SK-N-SH (cell line): ENCODE results near the gene SMIM1. TPM values are rescaled to one million over a fixed set of nuclear protein-coding genes. Genes with fewer than 3 reads are reported as not detected.

Experiments
- CTCF ChIA-PET: fragments of 300-600, 350-600 bp; formaldehyde crosslinking; extraction: SDS; loops from one replicate; lab custom pipeline; 2021; lab: Yijun Ruan, JAX
- POLR2A ChIA-PET: fragments of 350-600 bp; sonication (Branson Sonifier 250); formaldehyde crosslinking; extraction: SDS; loops from one replicate; lab custom pipeline; 2020; ENCODE audit warnings: antibody characterized with exemption, inconsistent platforms; lab: Yijun Ruan, JAX
- DNase-seq: peaks from one replicate; pipeline ENCODE4 v3.0.0; 2012
- H2AFZ ChIP-seq: fragments of 200-600 bp; sonication (generic); 2 replicates; pipeline ENCODE4 v1.8.1; 2016; ENCODE audit warnings: antibody characterized with exemption, mild to moderate bottlenecking, low read depth
- H3F3A ChIP-seq: fragments of 200-600 bp; sonication (generic); replicated peaks from 2 replicates; pipeline ENCODE3; 2016; ENCODE audit warnings: antibody characterized with exemption, mild to moderate bottlenecking; ENCODE audit not compliant: insufficient read depth
- H3K27ac ChIP-seq, 2 experiments: fragments of 200-500 bp in 1 of 2; fragments of 200-600 bp in 1 of 2; sonication (Bioruptor generic) in 1 of 2; sonication (generic), shearing (Covaris generic) in 1 of 2; 2 replicates each; pipeline versions ENCODE4 v1.5.1 to v1.6.1; 2014 to 2016; ENCODE audit warnings: low read depth in 2 of 2, inconsistent platforms in 1 of 2, low read length in 1 of 2, mild to moderate bottlenecking in 1 of 2, mixed read lengths in 1 of 2
- H3K27me3 ChIP-seq: fragments of 200-600 bp; sonication (generic), shearing (Covaris generic); 2 replicates; pipeline ENCODE4 v1.6.1; 2016; ENCODE audit warnings: mixed run types; ENCODE audit not compliant: insufficient read depth
- H3K36me3 ChIP-seq, 2 experiments: fragments of 200-500 bp in 1 of 2; fragments of 200-600 bp in 1 of 2; sonication (Bioruptor generic) in 1 of 2; sonication (generic) in 1 of 2; replicated peaks in 1 of 2; 2 replicates each; pipeline versions ENCODE3 to v1.5.1; 2014 to 2016; ENCODE audit warnings: low read length in 1 of 2, mild to moderate bottlenecking in 1 of 2; ENCODE audit not compliant: insufficient read depth in 2 of 2, control insufficient read depth in 1 of 2
- H3K4me1 ChIP-seq, 2 experiments: fragments of 200-500 bp in 1 of 2; fragments of 200-600 bp in 1 of 2; sonication (Bioruptor generic) in 1 of 2; sonication (generic), shearing (Covaris generic) in 1 of 2; 2 replicates each; pipeline versions ENCODE4 v1.5.1 to v1.6.1; 2014 to 2016; ENCODE audit warnings: low read depth in 1 of 2, low read length in 1 of 2, mixed run types in 1 of 2; ENCODE audit not compliant: insufficient read depth in 2 of 2, control insufficient read depth in 1 of 2
- H3K4me2 ChIP-seq: fragments of 200-600 bp; sonication (generic), shearing (Covaris generic); 2 replicates; pipeline ENCODE4 v1.6.1; 2017; ENCODE audit warnings: mixed run types
- H3K4me3 ChIP-seq, 2 experiments: fragments of 200-500 bp in 1 of 2; fragments of 200-600 bp in 1 of 2; sonication (Bioruptor generic) in 1 of 2; sonication (generic), shearing (Covaris generic) in 1 of 2; 2 replicates each; pipeline versions ENCODE4 v1.5.1 to v1.8.1; 2014 to 2016; ENCODE audit warnings: low read depth in 2 of 2, inconsistent platforms in 1 of 2, low read length in 1 of 2, mild to moderate bottlenecking in 1 of 2, mixed read lengths in 1 of 2, moderate library complexity in 1 of 2
- H3K79me2 ChIP-seq: fragments of 200-600 bp; sonication (generic); 2 replicates; pipeline ENCODE4 v1.8.1; 2017; ENCODE audit warnings: mild to moderate bottlenecking; ENCODE audit not compliant: insufficient read depth
- H3K9ac ChIP-seq: fragments of 200-600 bp; sonication (generic); 2 replicates; pipeline ENCODE4 v1.6.1; 2017; ENCODE audit warnings: mixed run types
- H3K9me2 ChIP-seq: fragments of 200-600 bp; sonication (generic); 2 replicates; pipeline ENCODE4 v1.6.1; 2017; ENCODE audit warnings: mixed run types
- H3K9me3 ChIP-seq: fragments of 200-600 bp; sonication (generic); 2 replicates; pipeline ENCODE4 v1.6.1; 2017; ENCODE audit warnings: mixed run types, mild to moderate bottlenecking, moderate library complexity
- H4K20me1 ChIP-seq: fragments of 200-600 bp; sonication (generic); 2 replicates; pipeline ENCODE4 v1.6.1; 2017; ENCODE audit warnings: mild to moderate bottlenecking, mixed run types; ENCODE audit not compliant: insufficient read depth
- EZH2phosphoT487 ChIP-seq: fragments of 200-600 bp; sonication (generic); IDR thresholded peaks from 2 replicates; pipeline ENCODE4 v1.6.1; 2017; ENCODE audit warnings: low read depth, mixed run types, mild to moderate bottlenecking, antibody characterized with exemption, moderate library complexity, borderline replicate concordance
- FOXJ3 ChIP-seq: sonication (generic); formaldehyde crosslinking; IDR thresholded peaks from 2 replicates; pipeline ENCODE4 v1.5.1; 2020; ENCODE audit warnings: mild to moderate bottlenecking, missing genetic modification reagents
- FOXM1 ChIP-seq: IDR thresholded peaks from 2 replicates; pipeline ENCODE4 v1.4.0; 2012; ENCODE audit warnings: low read depth, mild to moderate bottlenecking
- GABPA ChIP-seq: IDR thresholded peaks from 2 replicates; pipeline ENCODE4 v1.4.0; 2012; ENCODE audit warnings: low read depth, mild to moderate bottlenecking
- IRF3 ChIP-seq: fragments of 150-350 bp; IDR thresholded peaks from 2 replicates; pipeline ENCODE4 v1.6.1; 2016; ENCODE audit warnings: mild to moderate bottlenecking, low read depth, low read length
- JUND ChIP-seq: IDR thresholded peaks from 2 replicates; pipeline ENCODE4 v1.4.0; 2012
- MAX ChIP-seq: IDR thresholded peaks from 2 replicates; pipeline ENCODE4 v1.4.0; 2012; ENCODE audit warnings: low read depth
- MXI1 ChIP-seq: IDR thresholded peaks from 2 replicates; pipeline ENCODE4 v1.6.1; 2012; ENCODE audit warnings: mild to moderate bottlenecking, low read depth, low read length, improper control_type of control experiment
- NFIC ChIP-seq: IDR thresholded peaks from 2 replicates; pipeline ENCODE4 v1.4.0; 2012; ENCODE audit warnings: borderline replicate concordance
- NRF1 ChIP-seq: IDR thresholded peaks from 2 replicates; pipeline ENCODE4 v1.6.1; 2012; ENCODE audit warnings: low read depth, mild to moderate bottlenecking, low read length
- POLR2AphosphoS5 ChIP-seq: IDR thresholded peaks from 2 replicates; pipeline ENCODE4 v1.6.1; 2012; ENCODE audit warnings: low read depth, low read length
- REST ChIP-seq: IDR thresholded peaks from 2 replicates; pipeline ENCODE4 v1.6.1; 2012; ENCODE audit warnings: mild to moderate bottlenecking, low read depth, low read length, moderate library complexity
- RXRA ChIP-seq: IDR thresholded peaks from 2 replicates; pipeline ENCODE4 v1.4.0; 2012; ENCODE audit warnings: low read depth, mild to moderate bottlenecking, borderline replicate concordance
- SIN3A ChIP-seq: IDR thresholded peaks from 2 replicates; pipeline ENCODE4 v1.6.1; 2012; ENCODE audit warnings: low read depth, mild to moderate bottlenecking, low read length, moderate library complexity, borderline replicate concordance
- TCF12 ChIP-seq: IDR thresholded peaks from 2 replicates; pipeline ENCODE4 v1.4.0; 2012
- WGBS: methylation state at CpG from one replicate; pipeline ENCODE4 v1.1.6; 2017; ENCODE audit warnings: low lambda C conversion rate; 5-methylcytosine and 5-hydroxymethylcytosine counted together
- polyA plus RNA-seq, 3 experiments: library from polyadenylated mRNA; depleted of rRNA; stranded (reverse); fragments of >200 nt; gene quantifications; 2 replicates each; pipeline ENCODE4 v1.2.3, GENCODE V29; 2012

SMIM1 gene
- polyA plus RNA-seq, 1 of the 3 experiments (the other 2 are of a cell fraction): 6.1 TPM

GRCh38 chr1:3789421-3790300 lies 17.1 kb downstream of the SMIM1 start:
- DNase-seq: no peak
- Histone ChIP-seq H3K4me1 (peaks cover 0 to 7% of the 10 kb centered on the region in 2 experiments; a peak in 1 of 4 replicates), H3K9ac (no peak overlapping the region), H3K79me2 (peaks cover 75% of the 10 kb centered on the region), H3K27me3 (no peaks in the 10 kb centered on the region), H3K36me3 (peaks cover 4 to 32% of the 10 kb centered on the region in 2 experiments), H3F3A (no peaks in the 10 kb centered on the region), H2AFZ (no peak overlapping the region), H4K20me1 (peaks cover 65% of the 10 kb centered on the region), H3K9me2 (no peaks in the 10 kb centered on the region), H3K4me2 (no peak overlapping the region), H3K27ac (no peak overlapping the region), H3K4me3 (no peak overlapping the region), H3K9me3 (no peaks in the 10 kb centered on the region)
- 95% methylated on average over 25 of the region's 34 CpGs for WGBS
- TF ChIP-seq JUND (no peak), POLR2AphosphoS5 (no peak), FOXM1 (no peak), RXRA (no peak), GABPA (no peak), NRF1 (no peak), MXI1 (no peak), NFIC (no peak), EZH2phosphoT487 (no peak), IRF3 (no peak), TCF12 (no peak), FOXJ3 (CRISPR knock-in tag) (no peak), SIN3A (no peak), REST (no peak), MAX (no peak)
- ChIA-PET POLR2A (no interaction called here), CTCF (interaction anchor here (1.1 kb wide), 1 partner anchor 65 kb away, joined by 3 read pairs; no protein-coding TSS in a partner anchor)
